Hepatocyte (in vitro differentiated cells): ENCODE measurements around the gene TPTE2. TPM values are rescaled to one million over a fixed set of nuclear protein-coding genes. Genes with fewer than 3 reads are reported as not detected.
"Not testable (repeated sequence)": the region's sequence is repeated elsewhere in the genome, so short reads cannot be mapped to it uniquely, and the experiment has no call there.

Source experiments
- DNase-seq: peaks from one replicate; pipeline ENCODE4 v3.0.0-alpha.2; 2016; ENCODE audit warnings: low spot score
- H2AFZ ChIP-seq: fragments of 200-600 bp; sonication (generic); 2 replicates; pipeline ENCODE4 v1.6.0; 2016; ENCODE audit warnings: antibody characterized with exemption, mild to moderate bottlenecking
- H3K27ac ChIP-seq: fragments of 200-600 bp; sonication (generic); 2 replicates; pipeline ENCODE4 v1.5.1; 2016; ENCODE audit warnings: mild to moderate bottlenecking
- H3K27me3 ChIP-seq: fragments of 200-600 bp; sonication (generic); 2 replicates; pipeline ENCODE4 v1.6.1; 2016
- H3K36me3 ChIP-seq: fragments of 200-600 bp; sonication (generic); replicated peaks from 2 replicates; pipeline ENCODE4 v1.5.1; 2016; ENCODE audit warnings: low read depth; ENCODE audit not compliant: insufficient read depth
- H3K4me1 ChIP-seq: fragments of 200-600 bp; sonication (generic); 2 replicates; pipeline ENCODE4 v1.5.1; 2016; ENCODE audit warnings: mild to moderate bottlenecking, moderate library complexity; ENCODE audit not compliant: insufficient read depth
- H3K4me2 ChIP-seq: fragments of 200-600 bp; sonication (generic); 2 replicates; pipeline ENCODE4 v1.6.0; 2016
- H3K4me3 ChIP-seq: fragments of 200-600 bp; sonication (generic); 2 replicates; pipeline ENCODE4 v1.5.1; 2016; ENCODE audit warnings: mild to moderate bottlenecking
- H3K79me2 ChIP-seq: fragments of 200-600 bp; sonication (generic); 2 replicates; pipeline ENCODE4 v1.6.0; 2017; ENCODE audit warnings: mild to moderate bottlenecking
- H3K9me2 ChIP-seq: fragments of 200-600 bp; sonication (generic); replicated peaks from 2 replicates; pipeline ENCODE4 v1.6.0; 2017; ENCODE audit warnings: mild to moderate bottlenecking; ENCODE audit not compliant: insufficient read depth
- H3K9me3 ChIP-seq: fragments of 200-600 bp; sonication (generic); 2 replicates; pipeline ENCODE4 v1.5.1; 2016; ENCODE audit warnings: low read depth, mild to moderate bottlenecking
- H4K20me1 ChIP-seq: fragments of 200-600 bp; sonication (generic); 2 replicates; pipeline ENCODE4 v1.6.0; 2016; ENCODE audit warnings: mild to moderate bottlenecking; ENCODE audit not compliant: insufficient read depth, poor library complexity, severe bottlenecking
- EZH2 ChIP-seq: fragments of 200-600 bp; sonication (generic); IDR thresholded peaks from 2 replicates; pipeline ENCODE4 v1.6.1; 2016; ENCODE audit warnings: antibody characterized with exemption, mild to moderate bottlenecking, borderline replicate concordance
- EZH2phosphoT487 ChIP-seq: fragments of 200-600 bp; sonication (generic); IDR thresholded peaks from one replicate; pipeline ENCODE4 v1.6.1; 2018; ENCODE audit warnings: antibody characterized with exemption, mild to moderate bottlenecking, low read depth, moderate library complexity; ENCODE audit not compliant: unreplicated experiment, severe bottlenecking
- WGBS: methylation state at CpG from one replicate; pipeline ENCODE4 v1.1.6; 2016; ENCODE audit warnings: low lambda C conversion rate; ENCODE audit errors: missing lambda C conversion rate; 5-methylcytosine and 5-hydroxymethylcytosine counted together
- polyA plus RNA-seq: library from polyadenylated mRNA; unstranded; fragments of >200 nt; fragmentation: Nextera tagmentation; extraction: Ambion mirVana; gene quantifications from 2 replicates; pipeline ENCODE4 v1.2.1, GENCODE V29; 2016
- total RNA-seq: library from RNA; depleted of rRNA; stranded (reverse); fragments of >200 nt; gene quantifications from 2 replicates; pipeline ENCODE4 v1.2.3, GENCODE V29; 2014
- TF ChIP-seq, protein P1 (sequence below): fragments of 200-600 bp; sonication (generic); IDR thresholded peaks from 2 replicates; pipeline ENCODE4 v1.5.1; 2016; ENCODE audit warnings: antibody characterized with exemption, mild to moderate bottlenecking; ENCODE audit not compliant: poor library complexity

Gene TPTE2
- total and polyA plus RNA-seq, 2 experiments from 2014 or later, result not detected

DNA sequence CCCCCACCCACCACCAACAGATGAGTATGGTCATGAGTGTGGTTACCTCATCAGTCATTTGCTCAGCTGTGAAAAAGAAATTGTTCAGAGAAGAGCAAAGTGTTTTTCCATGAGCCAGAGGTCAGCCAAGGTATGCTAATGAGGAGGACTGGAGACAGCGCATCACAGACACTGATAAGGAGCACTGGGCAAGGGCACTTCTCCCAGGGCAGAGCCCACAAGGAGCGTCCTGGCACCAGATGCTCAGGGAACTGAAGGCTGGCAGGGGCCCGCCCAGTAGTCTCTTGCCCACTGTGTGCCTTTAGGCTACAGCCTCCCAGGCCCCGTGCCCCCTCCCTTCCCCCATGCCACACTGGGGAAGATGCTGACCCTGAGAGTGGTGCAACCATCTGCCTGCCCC, 148.8 kb downstream of the TPTE2 start:
- not testable (repeated sequence) for H3K4me3 ChIP-seq, DNase-seq, H3K9me3 ChIP-seq, H3K36me3 ChIP-seq, H3K27ac ChIP-seq, H4K20me1 ChIP-seq, H2AFZ ChIP-seq, H3K79me2 ChIP-seq, H3K4me2 ChIP-seq, H3K27me3 ChIP-seq, H3K4me1 ChIP-seq, H3K9me2 ChIP-seq
- WGBS, result 66% methylated on average over 4 of the region's 4 CpGs

DNA sequence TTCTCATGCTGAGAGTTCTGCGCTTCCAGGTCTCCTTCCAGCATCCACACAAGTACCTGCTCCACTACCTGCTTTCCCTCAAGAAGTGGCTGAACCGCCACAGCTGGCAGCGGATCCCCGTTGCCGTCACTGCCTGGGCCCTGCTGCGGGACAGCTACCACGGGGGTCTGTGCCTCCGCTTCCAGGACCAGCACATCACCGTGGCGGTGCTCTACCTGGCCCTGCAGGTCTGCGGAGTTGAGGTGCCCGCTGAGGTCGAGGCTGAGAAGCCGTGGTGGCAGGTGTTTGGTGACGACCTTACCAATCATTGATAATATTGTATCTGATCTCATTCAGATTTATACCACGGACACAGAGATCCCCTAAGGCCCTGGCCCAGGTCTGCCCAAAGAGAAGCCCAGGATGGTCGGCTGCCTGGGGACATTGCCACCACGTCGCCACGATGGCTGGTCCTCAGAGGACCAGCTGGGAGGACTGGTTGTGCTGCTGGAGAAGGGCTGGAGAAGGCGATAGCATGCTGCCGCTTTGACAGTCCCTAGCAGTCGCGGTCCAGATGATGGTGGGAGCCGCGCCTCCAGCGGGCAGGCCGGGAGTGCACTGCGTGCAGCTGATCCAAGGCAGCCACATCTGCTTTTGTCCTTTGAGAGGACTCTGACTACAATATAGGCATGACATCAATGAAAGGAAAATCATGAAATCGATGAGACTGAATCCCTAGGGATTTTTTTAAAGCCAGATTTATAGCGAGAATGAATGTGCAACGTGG, 178.4 kb downstream of the TPTE2 start:
- H3K27ac ChIP-seq, H3K9me3 ChIP-seq, H3K27me3 ChIP-seq, H2AFZ ChIP-seq, H3K79me2 ChIP-seq, H3K4me3 ChIP-seq, H4K20me1 ChIP-seq, H3K36me3 ChIP-seq, DNase-seq, H3K9me2 ChIP-seq, H3K4me1 ChIP-seq, H3K4me2 ChIP-seq: not testable (repeated sequence)
- 85% methylated on average over 28 of the region's 32 CpGs for WGBS

DNA sequence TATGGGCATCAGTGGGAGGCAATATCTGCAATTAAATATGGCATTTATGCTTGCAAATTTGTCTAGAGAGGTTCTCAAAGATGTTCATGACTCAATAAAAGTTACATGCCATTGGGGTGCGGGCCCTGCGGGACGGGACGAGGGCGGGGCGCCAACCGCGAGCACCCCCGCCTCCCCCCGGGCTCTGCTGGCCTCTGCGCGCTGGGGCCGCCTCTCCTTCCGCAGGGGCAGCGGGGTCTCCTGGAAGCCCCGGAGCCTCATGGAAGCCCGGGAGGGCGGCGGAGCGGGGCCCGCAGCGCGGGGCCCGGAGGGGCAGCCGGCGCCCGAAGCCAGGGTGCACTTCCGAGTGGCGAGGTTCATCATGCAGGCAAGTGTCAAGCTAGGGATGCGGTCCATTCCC, 179.2 kb downstream of the TPTE2 start:
- no peaks in the 10 kb centered on the region for H3K79me2 ChIP-seq
- no peaks in the 10 kb centered on the region for H3K27me3 ChIP-seq
- no peak overlapping the region for H3K4me3 ChIP-seq
- H3K36me3 ChIP-seq, result no peaks in the 10 kb centered on the region
- H3K4me2 ChIP-seq, result no peak overlapping the region
- H3K4me1 ChIP-seq, result no peaks in the 10 kb centered on the region
- no peaks in the 10 kb centered on the region for H3K9me3 ChIP-seq
- no peak overlapping the region for H2AFZ ChIP-seq
- no peaks in the 10 kb centered on the region for H4K20me1 ChIP-seq
- no peaks in the 10 kb centered on the region for H3K9me2 ChIP-seq
- 97% methylated on average over 18 of the region's 30 CpGs for WGBS
- DNase-seq, result no peak
- no peak overlapping the region for H3K27ac ChIP-seq
- no peak for TF ChIP-seq EZH2phosphoT487
- TF ChIP-seq EZH2, result no peak
- TF ChIP-seq, protein P1, sequence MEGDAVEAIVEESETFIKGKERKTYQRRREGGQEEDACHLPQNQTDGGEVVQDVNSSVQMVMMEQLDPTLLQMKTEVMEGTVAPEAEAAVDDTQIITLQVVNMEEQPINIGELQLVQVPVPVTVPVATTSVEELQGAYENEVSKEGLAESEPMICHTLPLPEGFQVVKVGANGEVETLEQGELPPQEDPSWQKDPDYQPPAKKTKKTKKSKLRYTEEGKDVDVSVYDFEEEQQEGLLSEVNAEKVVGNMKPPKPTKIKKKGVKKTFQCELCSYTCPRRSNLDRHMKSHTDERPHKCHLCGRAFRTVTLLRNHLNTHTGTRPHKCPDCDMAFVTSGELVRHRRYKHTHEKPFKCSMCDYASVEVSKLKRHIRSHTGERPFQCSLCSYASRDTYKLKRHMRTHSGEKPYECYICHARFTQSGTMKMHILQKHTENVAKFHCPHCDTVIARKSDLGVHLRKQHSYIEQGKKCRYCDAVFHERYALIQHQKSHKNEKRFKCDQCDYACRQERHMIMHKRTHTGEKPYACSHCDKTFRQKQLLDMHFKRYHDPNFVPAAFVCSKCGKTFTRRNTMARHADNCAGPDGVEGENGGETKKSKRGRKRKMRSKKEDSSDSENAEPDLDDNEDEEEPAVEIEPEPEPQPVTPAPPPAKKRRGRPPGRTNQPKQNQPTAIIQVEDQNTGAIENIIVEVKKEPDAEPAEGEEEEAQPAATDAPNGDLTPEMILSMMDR, result no peak

Other genes with a start within 250 kb of the TPTE2 start
- 17.5 and 21.6 TPM in 2 replicates for gene MPHOSPH8, start 72.1 kb upstream of the TPTE2 start, total RNA-seq
- gene MPHOSPH8, start 72.1 kb upstream of the TPTE2 start, polyA plus RNA-seq, result 12.8 and 14.5 TPM in 2 replicates
- gene PSPC1, start 221.4 kb upstream of the TPTE2 start, total RNA-seq, result 56.7 and 62.6 TPM in 2 replicates
- 26.5 and 30.7 TPM in 2 replicates for gene PSPC1, start 221.4 kb upstream of the TPTE2 start, polyA plus RNA-seq